T1000 (cell line): ENCODE measurements around the gene SPSB4.

ENCODE experiments used
- DNase-seq: peaks from one replicate; lab custom pipeline; 2025; ENCODE audit warnings: mixed read lengths; lab: John Stamatoyannopoulos, UW

The SPSB4 gene

DNA sequence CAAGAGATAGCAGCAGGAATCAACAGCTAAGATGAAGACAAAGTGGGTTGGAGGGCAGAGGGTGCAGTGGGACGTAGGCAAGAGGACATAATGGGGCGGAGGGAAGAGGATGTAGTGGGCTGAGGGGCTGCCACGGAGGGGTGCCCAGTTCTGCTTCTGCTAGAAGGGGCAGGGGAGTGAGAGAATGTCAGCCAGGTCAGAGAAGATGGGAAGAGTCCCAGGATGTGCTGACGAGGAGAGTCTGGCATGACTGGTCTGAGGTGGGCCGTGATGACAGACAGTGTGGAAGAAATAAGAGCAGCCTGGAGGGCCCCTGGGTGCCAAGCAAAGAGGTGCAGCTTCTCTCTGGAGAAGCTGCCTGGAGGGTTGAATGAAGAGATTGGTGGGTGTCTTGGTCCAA lies 4.0 kb downstream of the SPSB4 start:
- no peak for DNase-seq

DNA sequence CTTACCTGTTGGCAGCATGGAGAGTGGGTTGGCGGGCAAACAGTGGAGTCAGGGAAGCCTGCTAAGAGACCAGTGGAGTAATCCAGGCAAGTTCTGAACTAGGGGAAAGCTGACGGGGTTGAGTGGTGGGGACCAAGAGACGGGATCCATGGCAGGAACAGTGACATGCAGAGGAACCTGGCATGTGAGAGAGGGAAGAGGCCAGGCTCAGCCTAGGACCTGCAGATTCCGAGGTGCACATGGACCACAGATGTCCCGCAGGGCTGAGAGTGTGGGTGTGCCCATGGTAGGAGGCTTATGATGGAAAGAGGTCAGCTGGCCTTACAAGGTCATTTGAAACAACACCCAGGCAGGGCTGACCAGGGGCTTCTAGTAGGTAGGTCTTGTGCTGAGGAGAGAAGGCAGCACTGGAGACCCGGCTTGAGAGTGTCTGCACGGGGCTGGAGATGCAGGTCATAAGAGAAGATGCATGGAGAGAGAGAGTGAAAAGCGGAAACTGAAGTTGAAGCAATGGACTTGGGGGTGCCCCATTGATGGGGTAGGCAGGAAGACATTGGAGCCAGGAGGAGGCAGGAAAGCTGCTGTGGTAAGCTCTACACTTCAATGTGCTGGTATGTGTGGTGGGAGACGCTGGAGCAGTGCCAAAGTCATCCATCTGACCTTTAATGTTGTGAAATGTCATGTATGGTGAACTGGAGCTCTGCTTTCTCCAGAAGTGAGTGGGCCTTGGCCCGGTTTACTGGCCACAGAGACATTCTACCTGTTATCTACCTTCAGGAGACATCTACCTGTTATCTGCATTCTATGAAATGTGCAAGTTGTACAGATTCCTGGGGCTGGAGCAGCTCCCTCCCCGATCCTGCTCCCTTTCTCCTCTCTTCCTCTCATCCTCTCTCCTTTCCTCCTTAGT lies 4.6 kb downstream of the SPSB4 start:
- no peak for DNase-seq

DNA sequence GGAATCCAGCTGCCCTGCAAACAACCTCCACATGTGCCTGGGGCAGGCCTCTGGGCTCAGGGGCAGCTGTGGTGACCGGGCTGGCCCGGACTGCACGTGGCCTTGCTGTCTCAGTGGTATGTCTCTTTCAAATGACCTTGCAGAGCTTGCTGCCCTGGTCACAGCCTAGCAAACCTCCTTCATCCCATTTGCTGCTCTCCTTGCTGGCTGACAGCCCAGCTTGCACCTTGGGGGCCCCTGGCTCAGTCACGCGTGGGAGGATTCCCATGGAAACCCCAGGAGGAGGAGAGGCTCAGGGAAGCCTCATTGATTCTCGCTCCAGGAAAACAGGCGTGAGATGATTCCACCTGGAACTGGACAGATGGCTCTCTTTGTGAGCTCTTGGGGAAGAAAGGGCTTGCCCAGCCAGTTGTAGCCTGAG lies 5.6 kb downstream of the SPSB4 start:
- DNase-seq, result no peak

GRCh38 chr3:141057436-141057835 lies 6.3 kb downstream of the SPSB4 start:
- no peak for DNase-seq

- DNase-seq, result no peak
Measured at GRCh38 chr3:141057946-141058800, 7.0 kb downstream of the SPSB4 start.

DNA sequence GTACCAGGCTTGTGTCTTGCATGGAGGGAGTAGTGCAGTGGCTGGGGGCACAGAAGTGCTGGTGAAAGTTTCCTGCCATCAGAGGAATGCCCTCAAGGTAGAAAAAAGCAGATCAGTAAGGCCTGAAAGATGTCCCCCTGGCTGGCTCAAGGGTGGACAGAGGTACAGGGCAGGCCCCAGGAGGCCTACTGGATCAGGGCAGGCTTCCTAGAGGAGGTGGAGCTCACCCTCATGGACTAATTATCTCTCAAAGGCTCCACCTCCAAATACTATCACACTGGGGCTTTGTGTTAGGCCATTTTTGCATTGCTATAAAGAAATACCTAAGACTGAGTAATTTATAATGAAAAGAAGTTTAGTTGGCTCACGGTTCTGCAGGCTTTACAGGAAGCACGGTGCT lies 7.8 kb downstream of the SPSB4 start:
- no peak for DNase-seq

DNA sequence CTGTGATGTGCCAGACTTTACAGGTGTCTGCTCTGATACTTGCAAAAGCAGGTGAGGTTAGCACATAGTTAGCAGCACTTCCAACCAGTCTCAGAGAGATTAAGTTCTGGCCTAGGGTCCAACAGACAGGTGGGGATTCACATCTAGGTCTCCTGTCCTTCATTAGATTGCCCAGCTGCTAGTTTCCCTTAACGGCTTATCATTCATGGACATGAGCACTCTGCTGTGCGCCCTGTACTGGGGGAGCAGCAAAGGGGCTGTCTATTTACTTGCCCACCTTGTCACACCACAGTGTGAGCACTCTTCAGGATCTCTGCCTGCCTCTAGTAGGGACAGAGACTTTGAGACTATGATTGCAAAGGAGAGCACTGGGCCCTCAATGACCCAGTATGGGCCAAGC lies 8.7 kb downstream of the SPSB4 start:
- DNase-seq, result no peak

DNA sequence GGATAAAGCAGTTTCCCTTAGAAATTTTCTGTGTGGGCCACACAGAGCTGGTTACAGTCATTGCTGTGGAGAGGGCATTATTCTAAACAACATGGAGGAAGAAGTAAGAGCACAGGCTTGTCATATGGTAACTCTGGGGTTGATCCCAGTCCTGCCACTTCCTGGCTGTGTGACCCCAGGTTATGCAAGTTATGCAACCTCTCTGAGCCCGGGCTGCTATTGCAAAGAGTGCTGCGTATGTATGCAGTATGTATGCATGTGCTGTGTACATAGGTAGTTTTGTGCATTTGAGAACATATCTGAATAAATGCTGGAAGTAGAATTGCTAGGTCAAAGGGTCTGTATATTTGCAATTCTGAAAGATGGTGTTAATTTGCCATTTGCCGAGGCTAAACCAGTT lies 9.2 kb downstream of the SPSB4 start:
- no peak for DNase-seq

DNA sequence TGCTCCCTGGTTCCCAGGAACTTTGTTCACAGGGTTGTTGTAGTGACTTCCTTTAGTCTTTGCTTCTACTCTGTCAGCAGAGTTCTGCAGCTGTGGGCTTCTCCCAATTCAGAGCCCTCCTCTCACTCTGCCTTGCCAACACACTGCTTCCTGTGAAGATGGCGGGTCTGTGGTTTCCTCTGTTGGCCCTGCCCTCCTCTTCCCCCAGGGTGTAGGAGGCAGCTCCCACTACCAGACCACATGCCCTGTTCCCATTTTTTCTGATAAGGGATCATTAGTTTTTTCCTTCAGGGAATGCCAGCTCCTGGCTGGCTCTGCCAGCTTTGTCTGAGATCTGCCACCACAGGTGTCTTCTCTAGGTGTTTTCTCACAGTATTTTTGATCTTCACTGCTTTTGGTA lies 12.7 kb downstream of the SPSB4 start:
- no peak for DNase-seq

DNA sequence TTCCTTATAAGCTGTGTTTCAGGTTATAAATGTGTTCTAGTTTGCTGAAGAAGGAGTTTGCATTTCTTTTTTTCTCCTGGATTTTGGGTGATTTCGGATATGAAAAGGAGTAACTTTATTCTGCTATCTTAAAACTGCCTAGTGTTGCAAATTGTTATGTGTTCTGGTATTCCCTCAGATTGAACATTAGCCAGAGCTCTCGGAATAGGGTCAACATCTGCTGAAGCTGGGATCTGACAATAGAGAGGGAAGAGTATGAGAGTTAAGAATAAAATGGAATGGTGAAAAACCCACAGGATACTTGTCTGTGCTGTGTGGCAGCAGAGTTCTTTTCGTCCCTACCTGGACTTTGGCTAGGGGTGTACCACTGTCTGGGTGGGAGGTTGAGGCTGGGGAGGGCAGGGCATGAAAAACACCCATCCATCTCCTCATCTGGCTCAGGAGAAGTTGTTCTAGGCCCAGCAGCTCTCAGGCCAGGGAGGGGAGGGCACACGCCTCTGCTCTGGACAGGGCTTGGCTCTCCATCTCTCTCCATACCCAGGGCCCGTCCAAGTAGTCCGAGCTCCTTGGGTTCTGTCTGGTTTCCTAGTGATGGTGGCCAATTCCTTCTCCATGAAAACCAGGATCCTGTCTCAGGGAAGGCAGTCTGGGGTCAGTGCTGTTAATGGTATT lies 13.2 kb downstream of the SPSB4 start:
- DNase-seq, result no peak

DNA sequence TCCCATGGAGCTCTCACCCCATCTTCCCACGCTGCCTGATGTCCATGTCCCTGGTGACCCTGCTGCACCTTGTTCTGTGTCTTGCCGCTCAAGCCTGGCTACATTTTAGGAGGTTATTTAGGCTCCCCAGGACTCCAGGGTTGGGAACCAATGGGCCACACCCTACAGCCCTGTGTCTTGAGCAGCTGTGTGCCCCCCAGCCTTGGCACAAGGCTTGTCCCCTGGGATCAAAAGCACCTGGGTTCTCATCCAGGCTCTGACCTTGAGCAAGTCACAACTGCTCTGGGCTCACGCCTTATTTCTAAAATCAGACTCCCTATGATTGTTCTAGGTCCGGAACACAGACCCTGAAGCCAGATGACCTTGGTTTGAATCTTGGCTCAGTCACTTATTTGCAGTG lies 14.1 kb downstream of the SPSB4 start:
- no peak for DNase-seq

DNA sequence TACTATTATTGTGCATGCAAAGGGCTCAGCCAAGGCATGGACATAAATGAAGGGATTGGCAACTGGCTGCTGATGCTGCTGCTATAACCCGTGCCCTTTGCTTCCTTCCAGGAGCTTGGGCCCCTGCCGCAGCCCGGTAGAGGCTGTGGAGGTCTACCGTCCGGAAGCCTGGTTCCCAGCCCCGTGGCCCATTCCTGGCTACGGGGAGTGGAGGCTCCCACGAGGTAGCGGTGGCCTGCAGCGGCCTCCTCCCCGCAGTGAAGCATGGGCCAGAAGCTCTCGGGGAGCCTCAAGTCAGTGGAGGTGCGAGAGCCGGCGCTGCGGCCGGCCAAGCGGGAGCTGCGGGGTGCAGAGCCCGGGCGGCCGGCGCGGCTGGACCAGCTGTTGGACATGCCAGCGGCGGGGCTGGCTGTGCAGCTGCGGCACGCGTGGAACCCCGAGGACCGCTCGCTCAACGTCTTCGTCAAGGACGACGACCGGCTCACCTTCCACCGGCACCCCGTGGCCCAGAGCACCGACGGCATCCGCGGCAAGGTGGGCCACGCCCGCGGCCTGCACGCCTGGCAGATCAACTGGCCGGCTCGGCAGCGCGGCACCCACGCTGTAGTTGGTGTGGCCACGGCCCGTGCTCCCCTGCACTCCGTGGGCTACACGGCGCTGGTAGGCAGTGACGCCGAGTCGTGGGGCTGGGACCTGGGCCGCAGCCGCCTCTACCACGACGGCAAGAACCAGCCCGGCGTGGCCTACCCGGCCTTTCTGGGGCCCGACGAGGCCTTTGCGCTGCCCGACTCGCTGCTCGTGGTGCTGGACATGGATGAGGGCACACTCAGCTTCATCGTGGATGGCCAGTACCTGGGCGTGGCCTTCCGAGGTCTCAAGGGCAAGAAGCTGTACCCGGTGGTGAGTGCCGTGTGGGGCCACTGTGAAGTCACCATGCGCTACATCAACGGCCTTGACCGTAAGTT lies 15.0 kb downstream of the SPSB4 start:
- DNase-seq, result no peak

DNA sequence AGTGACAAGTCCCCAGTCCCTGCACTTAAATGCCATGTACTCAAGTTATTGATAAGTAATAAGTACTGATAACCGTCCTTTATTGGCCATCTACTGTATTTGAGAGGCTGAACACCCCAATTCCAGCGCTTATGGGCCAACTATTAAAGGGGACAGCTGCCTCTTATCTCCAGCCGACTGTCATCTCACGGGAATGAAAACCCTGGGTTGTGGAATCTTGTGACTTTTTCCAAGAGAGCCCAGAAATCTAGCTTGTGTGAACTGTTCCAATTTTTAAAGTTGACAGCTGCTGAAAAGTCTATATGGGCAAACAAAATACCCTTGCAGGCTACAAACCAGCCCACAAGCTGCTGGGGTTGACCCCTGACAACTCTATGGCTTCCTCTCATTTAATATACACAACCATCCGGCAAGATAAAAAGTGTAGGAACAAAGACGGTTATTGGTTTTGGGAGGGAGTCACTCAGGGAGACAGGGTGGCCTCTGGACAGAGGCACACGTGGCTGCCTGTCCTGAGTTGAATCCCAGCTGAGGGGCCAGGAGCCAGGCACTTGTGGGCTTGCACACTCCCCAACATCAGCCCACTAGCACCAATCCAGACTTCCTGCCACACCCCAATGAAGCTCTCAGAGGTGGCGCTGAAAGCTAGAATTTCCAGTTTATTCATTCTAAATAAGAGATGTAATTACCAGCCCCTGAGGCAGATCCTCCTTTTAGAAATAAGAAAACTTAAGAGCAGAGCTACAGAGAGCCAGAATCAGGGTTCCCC lies 16.2 kb downstream of the SPSB4 start:
- no peak for DNase-seq

DNA sequence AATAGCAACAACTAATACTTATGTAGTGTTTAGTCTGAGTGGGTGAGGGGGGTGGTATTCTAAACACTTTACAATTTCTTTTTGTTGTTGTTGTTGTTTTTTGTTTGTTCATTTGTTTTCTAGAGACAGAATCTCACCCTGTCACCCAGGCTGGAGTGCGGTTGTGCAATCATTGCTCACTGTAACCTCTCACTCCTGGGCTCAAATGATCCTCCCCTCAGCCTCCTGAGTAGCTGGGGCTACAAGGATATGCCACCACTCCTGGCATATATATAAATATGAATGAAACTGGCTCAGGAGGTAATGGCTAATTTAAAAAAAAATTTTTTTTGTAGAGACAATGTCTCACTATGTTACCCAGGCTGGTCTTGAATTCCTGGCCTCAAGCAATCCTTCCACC lies 19.1 kb downstream of the SPSB4 start:
- DNase-seq, result no peak

- no peak for DNase-seq
Measured at GRCh38 chr3:141070727-141071357, 19.7 kb downstream of the SPSB4 start.

- no peak for DNase-seq
Measured at GRCh38 chr3:141071681-141072260, 20.6 kb downstream of the SPSB4 start.

DNA sequence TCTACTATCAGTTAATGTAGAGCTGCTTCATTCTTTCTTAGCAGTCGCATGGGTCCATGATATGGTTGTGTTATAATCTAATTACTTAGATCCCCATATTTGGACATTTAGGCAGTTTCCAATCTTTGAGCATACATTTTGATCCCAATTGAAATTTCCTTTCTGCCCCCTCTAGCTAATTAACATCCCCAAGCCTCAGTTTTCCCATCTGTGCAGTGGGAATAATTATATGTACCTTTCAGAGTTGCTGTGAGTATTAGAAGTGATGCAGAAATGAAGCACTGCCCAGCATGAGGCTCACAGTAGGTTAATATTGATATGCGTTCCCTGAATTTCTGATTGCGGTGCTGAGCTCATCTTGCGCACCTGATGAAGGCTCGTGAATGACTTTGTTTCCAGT lies 21.8 kb downstream of the SPSB4 start:
- no peak for DNase-seq

DNA sequence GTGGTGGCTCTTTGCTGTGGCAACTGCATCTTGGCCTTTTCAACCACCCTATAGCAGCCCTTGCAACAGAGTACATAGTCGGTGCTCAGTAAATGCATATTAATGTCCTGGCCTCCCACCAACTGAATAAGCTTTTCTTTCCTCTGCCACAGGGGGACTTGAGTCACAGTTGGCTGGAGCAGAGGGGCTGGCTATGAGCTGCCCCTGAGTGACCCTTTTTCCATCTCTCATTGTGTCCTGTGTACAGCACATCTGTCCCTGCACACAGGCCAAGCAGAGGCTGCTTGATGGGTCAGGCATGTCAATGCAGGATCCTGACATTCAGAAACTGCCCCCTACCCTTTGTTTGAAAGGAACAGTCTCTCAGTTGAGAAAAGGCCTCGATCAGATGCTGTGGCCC lies 22.4 kb downstream of the SPSB4 start:
- DNase-seq, result no peak

GRCh38 chr3:141074529-141074928 lies 23.4 kb downstream of the SPSB4 start:
- DNase-seq, result no peak
